Measurements from ENCODE around the gene CAPS. TPM values are rescaled to one million over a fixed set of nuclear protein-coding genes. Genes with fewer than 3 reads are reported as not detected.

Gene CAPS
- total RNA-seq, 1 experiment from 2014 or later, result 0.92 TPM

GRCh38 chr19:5916181-5916708 is 2.2 kb downstream of the CAPS start:
- Histone ChIP-seq H3K27ac (ENCODE audit: low read depth, low read length, poor library complexity, severe bottlenecking) (no peak overlapping the region), H3K4me1 (ENCODE audit: insufficient read depth, low read length, poor library complexity, severe bottlenecking) (no peaks in the 10 kb centered on the region), H3K9me3 (ENCODE audit: low read depth, low read length, poor library complexity, severe bottlenecking) (no peaks in the 10 kb centered on the region), H3K36me3 (ENCODE audit: insufficient read depth, low read length, poor library complexity, severe bottlenecking) (peaks cover 46% of the 10 kb centered on the region), H3K27me3 (replicated peaks; ENCODE audit: insufficient read depth, low read depth, low read length, poor library complexity) (no peaks in the 10 kb centered on the region), H3K4me3 (ENCODE audit: low read depth, low read length, poor library complexity, severe bottlenecking) (no peak overlapping the region)
- CTCF ChIA-PET, result no interaction called here
- TSS peak; percentile 38 for BruUV-seq (replicated peaks)
- no peak for DNase-seq (ENCODE audit: low spot score)
- POLR2A ChIA-PET (ENCODE audit: low non-redundant PET), result no interaction called here
- TF ChIP-seq CTCF (conservative IDR thresholded peaks at IDR 0.05; ENCODE audit: low read depth, low read length) (no peak), EZH2 (IDR thresholded peaks at IDR 0.05; ENCODE audit: borderline replicate concordance, low read depth, low read length, poor library complexity, severe bottlenecking) (no peak)
- intact Hi-C loops (cut with micrococcal nuclease; ENCODE audit: unreplicated experiment), result no loop called here

GRCh38 chr19:5917431-5918107 is 3.5 kb downstream of the CAPS start:
- Histone ChIP-seq H3K27ac (ENCODE audit: low read depth, low read length, poor library complexity, severe bottlenecking) (no peak overlapping the region), H3K36me3 (ENCODE audit: insufficient read depth, low read length, poor library complexity, severe bottlenecking) (peaks cover 52% of the 10 kb centered on the region), H3K4me1 (ENCODE audit: insufficient read depth, low read length, poor library complexity, severe bottlenecking) (no peaks in the 10 kb centered on the region), H3K27me3 (replicated peaks; ENCODE audit: insufficient read depth, low read depth, low read length, poor library complexity) (no peaks in the 10 kb centered on the region), H3K4me3 (ENCODE audit: low read depth, low read length, poor library complexity, severe bottlenecking) (no peak overlapping the region), H3K9me3 (ENCODE audit: low read depth, low read length, poor library complexity, severe bottlenecking) (no peaks in the 10 kb centered on the region)
- ChIA-PET CTCF (no interaction called here), POLR2A (ENCODE audit: low non-redundant PET) (no interaction called here)
- DNase-seq (ENCODE audit: low spot score), result no peak
- BruUV-seq (replicated peaks), result no TSS peak
- TF ChIP-seq EZH2 (IDR thresholded peaks at IDR 0.05; ENCODE audit: borderline replicate concordance, low read depth, low read length, poor library complexity, severe bottlenecking) (no peak), CTCF (conservative IDR thresholded peaks at IDR 0.05; ENCODE audit: low read depth, low read length) (no peak)
- intact Hi-C loops (cut with micrococcal nuclease; ENCODE audit: unreplicated experiment), result no loop called here

- no peaks in the 10 kb centered on the region for H3K27me3 ChIP-seq (replicated peaks; ENCODE audit: insufficient read depth, low read depth, low read length, poor library complexity)
- no peaks in the 10 kb centered on the region for H3K9me3 ChIP-seq (ENCODE audit: low read depth, low read length, poor library complexity, severe bottlenecking)
- intact Hi-C loops (cut with micrococcal nuclease; ENCODE audit: unreplicated experiment), result no loop called here
- TF ChIP-seq EZH2 (IDR thresholded peaks at IDR 0.05; ENCODE audit: borderline replicate concordance, low read depth, low read length, poor library complexity, severe bottlenecking) (no peak), CTCF (conservative IDR thresholded peaks at IDR 0.05; ENCODE audit: low read depth, low read length) (no peak)
- no peak overlapping the region for H3K27ac ChIP-seq (ENCODE audit: low read depth, low read length, poor library complexity, severe bottlenecking)
- H3K36me3 ChIP-seq (ENCODE audit: insufficient read depth, low read length, poor library complexity, severe bottlenecking), result peaks cover 59% of the 10 kb centered on the region
- CTCF ChIA-PET, result no interaction called here
- DNase-seq (ENCODE audit: low spot score), result no peak
- POLR2A ChIA-PET (ENCODE audit: low non-redundant PET), result interaction anchor here (0.5 kb wide), 1 partner anchor 639 kb away, joined by 9 read pairs; no protein-coding TSS in a partner anchor
- no TSS peak for BruUV-seq (replicated peaks)
- H3K4me1 ChIP-seq (ENCODE audit: insufficient read depth, low read length, poor library complexity, severe bottlenecking), result no peaks in the 10 kb centered on the region
- no peak overlapping the region for H3K4me3 ChIP-seq (ENCODE audit: low read depth, low read length, poor library complexity, severe bottlenecking)
These were observed 4.5 kb downstream of the CAPS start for GRCh38 chr19:5918463-5919079.
